GM12878 (cell line): ENCODE data around the gene MYCN.

Experiments used
- CTCF ChIP-seq, 3 experiments: IDR thresholded peaks in 2 of 3; conservative IDR thresholded peaks in 1 of 3; 2 replicates each; pipeline ENCODE4 v1.5.1; 2011; ENCODE audit warnings: low read depth in 3 of 3, low read length in 3 of 3, mild to moderate bottlenecking in 3 of 3, control low read depth in 2 of 3, moderate library complexity in 2 of 3, inconsistent platforms in 1 of 3, mixed read lengths in 1 of 3; ENCODE audit not compliant: control insufficient read depth in 2 of 3, insufficient read depth in 1 of 3; ENCODE audit errors: extremely low read depth in 1 of 3
- EP300 ChIP-seq, 2 experiments: fragments of 150-350 bp in 1 of 2; IDR thresholded peaks; 2 replicates each; pipeline ENCODE4 v1.6.1; 2011 to 2012; ENCODE audit warnings: low read depth in 2 of 2, low read length in 2 of 2, borderline replicate concordance in 1 of 2, improper control_type of control experiment in 1 of 2, inconsistent platforms in 1 of 2; ENCODE audit not compliant: control insufficient read depth in 1 of 2
- RELA ChIP-seq: fragments of 450-650 bp; IDR thresholded peaks from 2 replicates; pipeline ENCODE4 v1.8.0; 2014; ENCODE audit warnings: borderline replicate concordance; ENCODE audit not compliant: partially characterized antibody
- ZNF592 ChIP-seq: fragments of 450-650 bp; IDR thresholded peaks from 2 replicates; pipeline ENCODE4 v1.6.1; 2017; ENCODE audit warnings: mild to moderate bottlenecking, moderate library complexity
- TF ChIP-seq, protein P1 (sequence below): IDR thresholded peaks from 2 replicates; pipeline ENCODE4 v1.6.1; 2012; ENCODE audit warnings: mild to moderate bottlenecking, low read depth, low read length

- TF ChIP-seq EP300 (IDR thresholded peaks at IDR 0.05; ENCODE audit: borderline replicate concordance in 1 of 2, control insufficient read depth in 1 of 2, low read depth in 2 of 2, low read length in 2 of 2) (no peak), CTCF (IDR thresholded peaks at IDR 0.05 in 2 of 3, conservative IDR thresholded peaks at IDR 0.05 in 1 of 3; ENCODE audit: control insufficient read depth in 2 of 3, extremely low read depth in 1 of 3, insufficient read depth in 1 of 3, low read depth in 3 of 3, low read length in 3 of 3) (no peak), ZNF592 (no peak), RELA (no peak)
- TF ChIP-seq, protein P1, sequence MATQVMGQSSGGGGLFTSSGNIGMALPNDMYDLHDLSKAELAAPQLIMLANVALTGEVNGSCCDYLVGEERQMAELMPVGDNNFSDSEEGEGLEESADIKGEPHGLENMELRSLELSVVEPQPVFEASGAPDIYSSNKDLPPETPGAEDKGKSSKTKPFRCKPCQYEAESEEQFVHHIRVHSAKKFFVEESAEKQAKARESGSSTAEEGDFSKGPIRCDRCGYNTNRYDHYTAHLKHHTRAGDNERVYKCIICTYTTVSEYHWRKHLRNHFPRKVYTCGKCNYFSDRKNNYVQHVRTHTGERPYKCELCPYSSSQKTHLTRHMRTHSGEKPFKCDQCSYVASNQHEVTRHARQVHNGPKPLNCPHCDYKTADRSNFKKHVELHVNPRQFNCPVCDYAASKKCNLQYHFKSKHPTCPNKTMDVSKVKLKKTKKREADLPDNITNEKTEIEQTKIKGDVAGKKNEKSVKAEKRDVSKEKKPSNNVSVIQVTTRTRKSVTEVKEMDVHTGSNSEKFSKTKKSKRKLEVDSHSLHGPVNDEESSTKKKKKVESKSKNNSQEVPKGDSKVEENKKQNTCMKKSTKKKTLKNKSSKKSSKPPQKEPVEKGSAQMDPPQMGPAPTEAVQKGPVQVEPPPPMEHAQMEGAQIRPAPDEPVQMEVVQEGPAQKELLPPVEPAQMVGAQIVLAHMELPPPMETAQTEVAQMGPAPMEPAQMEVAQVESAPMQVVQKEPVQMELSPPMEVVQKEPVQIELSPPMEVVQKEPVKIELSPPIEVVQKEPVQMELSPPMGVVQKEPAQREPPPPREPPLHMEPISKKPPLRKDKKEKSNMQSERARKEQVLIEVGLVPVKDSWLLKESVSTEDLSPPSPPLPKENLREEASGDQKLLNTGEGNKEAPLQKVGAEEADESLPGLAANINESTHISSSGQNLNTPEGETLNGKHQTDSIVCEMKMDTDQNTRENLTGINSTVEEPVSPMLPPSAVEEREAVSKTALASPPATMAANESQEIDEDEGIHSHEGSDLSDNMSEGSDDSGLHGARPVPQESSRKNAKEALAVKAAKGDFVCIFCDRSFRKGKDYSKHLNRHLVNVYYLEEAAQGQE = no peak
These were observed 49.1 kb upstream of the MYCN start for GRCh38 chr2:15890936-15891905.
